Neural crest cell (in vitro differentiated cells): ENCODE measurements around the gene RNF212. TPM values are rescaled to one million over a fixed set of nuclear protein-coding genes. Genes with fewer than 3 reads are reported as not detected.
A peak's percentile ranks its signal among the peaks of the same experiment; 100 is the strongest.

Experiments
- DNase-seq: peaks from one replicate; pipeline ENCODE4 v3.0.0; 2021; ENCODE audit warnings: low read depth, mixed read lengths, low spot score
- H3K27ac Mint-ChIP-seq: one replicate; pipeline ENCODE4 v1.8.0; 2021; ENCODE audit warnings: mild to moderate bottlenecking, mixed read lengths; ENCODE audit not compliant: unreplicated experiment
- H3K27me3 Mint-ChIP-seq: 2 replicates; pipeline ENCODE4 v1.8.0; 2021; ENCODE audit warnings: low read depth, mild to moderate bottlenecking, mixed read lengths
- H3K36me3 Mint-ChIP-seq: 2 replicates; pipeline ENCODE4 v1.8.0; 2021; ENCODE audit warnings: low read depth, mild to moderate bottlenecking, mixed read lengths
- H3K4me1 Mint-ChIP-seq: 2 replicates; pipeline ENCODE4 v1.8.0; 2021; ENCODE audit warnings: mixed read lengths
- H3K4me3 Mint-ChIP-seq: one replicate; pipeline ENCODE4 v1.8.0; 2021; ENCODE audit warnings: mild to moderate bottlenecking, mixed read lengths
- H3K9me3 Mint-ChIP-seq: 2 replicates; pipeline ENCODE4 v1.8.0; 2021; ENCODE audit warnings: mixed read lengths
- CTCF ChIP-seq: fragments of 200-600 bp; sonication (generic); conservative IDR thresholded peaks from 2 replicates; pipeline ENCODE4 v1.5.0; 2021; ENCODE audit warnings: antibody characterized with exemption, mild to moderate bottlenecking
- total RNA-seq: library from RNA; stranded (reverse); gene quantifications from 2 replicates; pipeline ENCODE4 v1.2.1, GENCODE V29; 2021

Gene RNF212
- total RNA-seq, 1 donor from 2014 or later, result 2.7 TPM

DNA sequence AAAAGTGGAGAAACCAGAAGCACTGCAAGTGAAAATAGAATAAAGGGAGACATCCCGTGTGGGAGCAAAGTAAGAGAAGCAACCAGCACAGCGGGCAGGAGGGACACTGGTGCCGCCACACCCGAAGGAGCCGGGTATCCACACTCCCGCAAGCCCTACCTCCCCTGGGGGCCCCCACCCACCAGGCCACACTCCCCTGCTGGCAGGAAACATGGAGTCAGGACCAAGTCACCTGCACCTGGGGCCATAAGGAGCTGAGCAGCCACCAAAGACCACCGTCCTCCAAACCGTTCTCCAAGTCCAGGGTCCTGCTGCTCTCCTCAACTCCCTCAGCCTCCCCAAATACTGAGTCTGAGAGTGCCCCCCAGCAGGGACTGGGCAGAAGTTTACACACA lies 71.4 kb downstream of the RNF212 start:
- TF ChIP-seq CTCF, result no peak
- no peaks in the 10 kb centered on the region for H3K27me3 Mint-ChIP-seq
- peak overlapping the region; percentile 86 for H3K27ac Mint-ChIP-seq
- peak overlapping the region; percentile 45 for H3K4me3 Mint-ChIP-seq
- no peaks in the 10 kb centered on the region for H3K36me3 Mint-ChIP-seq
- DNase-seq, result no peak
- peaks cover 16% of the 10 kb centered on the region for H3K4me1 Mint-ChIP-seq
- H3K9me3 Mint-ChIP-seq, result no peaks in the 10 kb centered on the region

- peaks cover 16% of the 10 kb centered on the region for H3K4me1 Mint-ChIP-seq
- H3K36me3 Mint-ChIP-seq, result no peaks in the 10 kb centered on the region
- no peaks in the 10 kb centered on the region for H3K9me3 Mint-ChIP-seq
- H3K27ac Mint-ChIP-seq, result peak overlapping the region; percentile 86
- no peak for TF ChIP-seq CTCF
- no peaks in the 10 kb centered on the region for H3K27me3 Mint-ChIP-seq
- DNase-seq, result no peak
- H3K4me3 Mint-ChIP-seq, result peak overlapping the region; percentile 45
Measured at GRCh38 chr4:1041147-1041935, 72.0 kb downstream of the RNF212 start.

GRCh38 chr4:1040344-1041146 lies 72.8 kb downstream of the RNF212 start:
- H3K4me3 Mint-ChIP-seq, result no peak overlapping the region
- TF ChIP-seq CTCF, result no peak
- no peak for DNase-seq
- H3K9me3 Mint-ChIP-seq, result no peaks in the 10 kb centered on the region
- no peaks in the 10 kb centered on the region for H3K27me3 Mint-ChIP-seq
- peaks cover 17% of the 10 kb centered on the region for H3K4me1 Mint-ChIP-seq
- H3K36me3 Mint-ChIP-seq, result no peaks in the 10 kb centered on the region
- H3K27ac Mint-ChIP-seq, result peak overlapping the region; percentile 92

GRCh38 chr4:1039493-1040343 lies 73.6 kb downstream of the RNF212 start:
- Mint-ChIP-seq H3K27ac (peak overlapping the region; percentile 92), H3K36me3 (no peaks in the 10 kb centered on the region), H3K9me3 (no peaks in the 10 kb centered on the region), H3K4me1 (peaks cover 20% of the 10 kb centered on the region), H3K27me3 (no peaks in the 10 kb centered on the region), H3K4me3 (no peak overlapping the region)
- no peak for TF ChIP-seq CTCF
- no peak for DNase-seq

GRCh38 chr4:1038948-1039492 lies 74.3 kb downstream of the RNF212 start:
- Mint-ChIP-seq H3K36me3 (no peaks in the 10 kb centered on the region), H3K4me1 (peaks cover 20% of the 10 kb centered on the region), H3K27me3 (no peaks in the 10 kb centered on the region), H3K9me3 (no peaks in the 10 kb centered on the region), H3K4me3 (no peak overlapping the region), H3K27ac (no peak overlapping the region)
- DNase-seq, result no peak
- no peak for TF ChIP-seq CTCF
